GM12873 (cell line): ENCODE data around the gene SHH.

Experiments used
- TF ChIP-seq, protein P1 (sequence below): IDR thresholded peaks from 2 replicates; pipeline ENCODE4 v1.5.1; 2012; ENCODE audit warnings: low read depth, mild to moderate bottlenecking, moderate library complexity, low read length, control low read depth; ENCODE audit not compliant: insufficient read depth; ENCODE audit errors: missing control alignments

Gene SHH

DNA sequence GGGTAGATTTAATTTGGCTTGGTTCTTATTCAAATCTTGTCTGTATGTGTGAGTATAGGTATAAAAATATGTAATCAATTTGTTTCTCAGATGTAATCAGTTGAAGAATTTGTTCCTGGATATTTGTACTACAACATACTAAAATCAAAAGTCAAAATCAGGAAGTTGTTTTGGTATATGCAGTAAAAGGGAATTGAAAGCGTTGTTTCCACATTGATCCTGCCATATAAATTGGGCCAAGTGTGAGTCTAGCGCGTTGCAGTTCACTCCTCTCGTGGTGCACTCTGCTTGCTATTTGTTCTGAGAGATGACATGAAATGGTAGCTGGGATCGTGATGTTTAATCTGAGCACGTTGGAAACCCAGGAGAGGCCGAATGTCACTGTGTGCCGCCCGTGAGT, 55.9 kb downstream of the SHH start:
- TF ChIP-seq, protein P1, sequence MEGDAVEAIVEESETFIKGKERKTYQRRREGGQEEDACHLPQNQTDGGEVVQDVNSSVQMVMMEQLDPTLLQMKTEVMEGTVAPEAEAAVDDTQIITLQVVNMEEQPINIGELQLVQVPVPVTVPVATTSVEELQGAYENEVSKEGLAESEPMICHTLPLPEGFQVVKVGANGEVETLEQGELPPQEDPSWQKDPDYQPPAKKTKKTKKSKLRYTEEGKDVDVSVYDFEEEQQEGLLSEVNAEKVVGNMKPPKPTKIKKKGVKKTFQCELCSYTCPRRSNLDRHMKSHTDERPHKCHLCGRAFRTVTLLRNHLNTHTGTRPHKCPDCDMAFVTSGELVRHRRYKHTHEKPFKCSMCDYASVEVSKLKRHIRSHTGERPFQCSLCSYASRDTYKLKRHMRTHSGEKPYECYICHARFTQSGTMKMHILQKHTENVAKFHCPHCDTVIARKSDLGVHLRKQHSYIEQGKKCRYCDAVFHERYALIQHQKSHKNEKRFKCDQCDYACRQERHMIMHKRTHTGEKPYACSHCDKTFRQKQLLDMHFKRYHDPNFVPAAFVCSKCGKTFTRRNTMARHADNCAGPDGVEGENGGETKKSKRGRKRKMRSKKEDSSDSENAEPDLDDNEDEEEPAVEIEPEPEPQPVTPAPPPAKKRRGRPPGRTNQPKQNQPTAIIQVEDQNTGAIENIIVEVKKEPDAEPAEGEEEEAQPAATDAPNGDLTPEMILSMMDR, result no peak

DNA sequence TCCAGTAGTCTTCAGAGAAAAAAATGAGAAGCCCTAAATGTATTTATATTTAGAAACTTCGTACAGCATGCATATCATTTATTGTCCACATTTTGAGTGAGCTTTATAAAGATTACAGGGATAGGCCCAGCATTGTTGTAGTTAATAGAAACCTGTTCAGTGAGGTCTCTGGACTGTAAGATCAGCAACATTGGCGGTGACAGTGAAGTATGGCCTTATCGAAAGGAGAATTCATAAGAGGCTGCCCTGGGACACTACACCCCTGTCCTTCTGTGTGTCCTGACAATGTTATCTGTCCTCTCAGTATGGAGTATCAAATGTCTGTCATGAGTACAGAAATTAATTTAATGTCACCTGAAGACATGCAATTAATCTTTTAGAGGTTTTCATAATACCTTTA, 57.2 kb downstream of the SHH start:
- TF ChIP-seq, protein P1, result no peak

DNA sequence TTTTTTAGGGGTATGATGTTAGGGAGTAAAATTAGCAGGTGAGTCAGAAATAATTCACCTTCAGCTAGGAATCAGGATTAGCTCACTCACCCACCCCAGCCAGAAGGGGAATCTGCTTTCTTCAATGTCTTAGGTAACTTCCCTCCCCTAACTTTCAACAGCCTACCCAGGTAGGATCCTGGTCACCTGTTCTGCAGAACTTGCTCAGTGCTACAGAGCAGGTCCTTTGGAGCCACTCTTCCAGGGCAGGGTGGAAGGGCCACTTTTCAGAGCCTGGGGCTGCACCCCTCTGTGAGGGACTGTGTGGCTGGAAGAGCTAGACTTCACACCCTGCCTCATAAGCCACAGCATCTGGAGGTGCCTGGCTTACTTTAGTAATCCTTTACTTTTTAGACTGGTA, 58.1 kb downstream of the SHH start:
- TF ChIP-seq, protein P1, result no peak

DNA sequence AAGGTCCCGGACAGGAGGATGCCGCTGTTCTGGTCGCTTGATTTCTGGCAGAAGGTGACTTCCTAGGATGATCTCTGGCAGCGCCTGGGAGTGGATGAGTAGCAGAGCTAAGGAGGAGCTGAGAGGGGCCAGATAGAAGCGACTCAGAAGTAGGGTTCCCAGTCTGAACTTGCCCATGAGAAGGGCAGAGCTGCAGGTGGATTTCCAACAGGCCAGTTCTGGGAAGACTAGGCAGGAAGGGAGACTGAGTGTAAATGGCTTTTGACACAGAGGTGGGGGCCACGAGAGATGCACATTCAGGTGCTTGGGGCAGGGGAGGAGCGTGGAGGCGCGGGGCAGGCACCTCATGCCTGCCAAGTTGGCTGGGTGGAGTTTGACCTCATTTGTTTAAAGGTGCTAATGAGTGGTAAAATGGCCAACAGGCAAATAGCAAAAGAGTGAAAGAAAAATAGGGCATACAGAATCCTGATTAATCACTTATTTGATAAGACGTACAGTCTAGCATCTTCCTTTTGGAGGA, 58.8 kb downstream of the SHH start:
- TF ChIP-seq, protein P1, result no peak

DNA sequence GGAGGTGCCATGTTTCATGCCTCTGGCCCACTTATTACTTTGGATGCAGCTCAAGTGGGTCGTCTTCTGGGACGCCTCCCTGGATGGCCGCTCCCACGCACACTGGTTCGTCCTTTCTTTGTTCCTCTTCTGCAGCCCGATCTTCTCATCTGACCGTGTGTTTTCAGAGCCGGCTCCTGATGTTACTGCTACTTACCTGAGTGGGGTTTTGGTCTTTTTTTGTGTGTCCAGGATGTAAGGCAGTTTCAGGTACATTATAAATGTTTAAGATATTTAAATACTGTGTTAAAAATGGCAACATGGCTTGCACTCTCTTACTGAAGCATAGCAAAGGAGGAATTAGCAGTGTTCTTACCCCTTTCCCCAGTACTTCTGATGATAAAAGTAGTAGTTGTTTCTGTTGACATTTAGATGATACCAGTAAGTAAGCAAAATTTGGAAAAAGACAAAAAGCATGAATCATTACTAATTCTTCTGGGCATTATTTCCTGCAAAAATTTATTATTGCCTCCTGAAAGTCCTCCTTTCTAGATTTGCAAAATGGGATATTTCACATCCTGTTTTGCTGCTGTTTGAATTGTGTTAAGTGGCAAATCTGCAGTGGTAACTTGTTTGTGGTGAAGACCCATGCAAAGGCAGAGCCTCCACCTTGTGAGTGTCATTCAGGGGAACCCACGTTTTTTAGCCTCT, 59.4 kb downstream of the SHH start:
- TF ChIP-seq, protein P1, result no peak

DNA sequence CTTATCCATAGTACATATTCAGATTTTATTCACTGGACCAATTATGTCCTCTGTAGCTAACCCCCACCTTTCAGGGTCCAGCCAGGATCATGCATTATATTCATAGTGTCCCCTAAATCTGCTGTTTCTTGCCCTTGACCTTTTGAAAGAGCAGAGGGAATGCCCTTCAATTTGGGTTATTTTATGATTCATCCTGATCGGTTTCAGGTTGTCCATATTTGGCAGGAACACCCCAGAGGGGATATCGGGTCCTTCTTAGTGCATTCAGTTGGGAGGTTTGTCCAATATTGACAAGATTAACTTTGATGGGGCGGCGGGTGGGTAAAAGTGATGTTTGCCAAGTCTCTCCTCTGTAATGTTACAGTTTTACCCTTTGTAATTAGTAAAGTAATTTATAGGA, 60.9 kb downstream of the SHH start:
- TF ChIP-seq, protein P1, result no peak

DNA sequence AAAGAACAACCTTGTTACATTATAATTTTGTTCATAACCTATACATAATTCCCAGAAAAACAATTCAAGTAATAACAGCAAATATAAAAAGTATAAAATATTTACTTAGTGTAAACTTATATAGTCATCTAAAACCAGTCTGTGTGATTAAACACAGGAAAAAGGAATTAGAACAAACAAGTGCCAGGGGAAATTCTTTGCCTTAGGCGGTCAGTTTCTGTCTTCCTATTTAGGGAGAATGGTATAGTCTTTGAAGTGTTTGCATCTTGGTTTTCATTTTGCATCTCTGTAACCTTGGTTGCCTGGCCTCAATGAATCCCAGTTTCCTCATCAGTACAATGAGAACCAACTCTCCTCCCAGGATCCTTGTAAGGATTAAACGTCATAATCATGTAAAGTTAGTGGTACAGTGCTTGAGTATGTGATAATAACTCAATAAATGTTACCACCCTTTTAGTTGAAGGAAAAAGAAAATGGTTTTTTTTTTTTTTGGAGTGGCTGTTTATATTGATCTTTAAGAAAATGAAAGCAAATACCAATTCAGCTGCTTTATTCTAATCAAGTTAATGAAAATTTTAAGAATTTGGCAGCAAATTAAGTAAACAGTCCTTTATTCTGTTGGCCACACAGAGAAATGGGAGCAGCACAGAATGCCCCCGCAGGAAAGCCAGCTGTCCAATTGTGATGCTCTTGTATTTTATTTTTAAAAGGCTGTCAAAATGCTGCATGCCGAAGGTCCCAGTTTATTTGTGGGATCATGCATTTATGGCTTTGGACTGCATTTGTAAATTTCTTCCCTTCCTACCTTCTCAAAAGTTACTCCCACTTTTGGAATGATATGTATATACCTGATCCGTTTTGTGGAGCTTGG, 61.8 kb downstream of the SHH start:
- TF ChIP-seq, protein P1, result no peak
